Measurements from ENCODE around the gene POC1A.

Gene POC1A

DNA sequence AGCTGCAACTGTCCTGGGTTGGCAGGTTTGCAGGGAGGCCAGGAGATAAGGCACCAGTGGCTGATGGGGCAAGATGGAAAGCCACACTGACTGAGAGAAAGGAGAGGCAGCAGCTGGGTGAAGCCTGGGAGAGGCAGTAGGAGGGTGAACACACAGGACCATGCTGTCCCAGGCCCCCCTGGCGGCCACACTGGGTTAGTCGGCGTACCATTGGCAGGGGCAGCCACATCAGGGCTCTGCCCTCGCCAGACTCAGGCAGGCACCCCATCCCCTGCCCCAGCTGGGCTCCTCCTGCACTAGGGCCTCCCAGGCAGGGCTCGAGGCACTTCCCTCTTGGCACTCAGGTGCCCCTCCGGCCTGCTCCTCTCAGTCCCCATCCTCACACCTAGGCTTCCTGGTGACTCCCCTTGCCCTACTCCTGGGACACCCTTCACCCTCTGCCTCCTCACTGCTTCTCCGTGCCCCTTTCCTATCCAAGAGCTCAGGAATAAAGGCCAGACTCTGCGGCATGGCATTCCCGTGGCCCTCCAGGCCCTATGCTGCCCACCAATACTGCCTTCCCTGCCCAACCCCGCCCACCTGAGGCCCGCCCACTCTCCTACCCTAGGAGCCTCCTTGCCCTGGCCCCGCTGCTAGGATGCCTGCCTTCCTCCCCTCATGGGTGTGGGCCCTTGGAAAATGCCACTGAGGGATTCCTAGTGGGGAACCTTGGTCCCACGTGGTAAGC, 69.1 kb downstream of the POC1A start:
- POLR2A ChIA-PET, result no interaction called here
- no peak for DNase-seq (ENCODE audit: extremely low spot score)
- TF ChIP-seq, protein P1, sequence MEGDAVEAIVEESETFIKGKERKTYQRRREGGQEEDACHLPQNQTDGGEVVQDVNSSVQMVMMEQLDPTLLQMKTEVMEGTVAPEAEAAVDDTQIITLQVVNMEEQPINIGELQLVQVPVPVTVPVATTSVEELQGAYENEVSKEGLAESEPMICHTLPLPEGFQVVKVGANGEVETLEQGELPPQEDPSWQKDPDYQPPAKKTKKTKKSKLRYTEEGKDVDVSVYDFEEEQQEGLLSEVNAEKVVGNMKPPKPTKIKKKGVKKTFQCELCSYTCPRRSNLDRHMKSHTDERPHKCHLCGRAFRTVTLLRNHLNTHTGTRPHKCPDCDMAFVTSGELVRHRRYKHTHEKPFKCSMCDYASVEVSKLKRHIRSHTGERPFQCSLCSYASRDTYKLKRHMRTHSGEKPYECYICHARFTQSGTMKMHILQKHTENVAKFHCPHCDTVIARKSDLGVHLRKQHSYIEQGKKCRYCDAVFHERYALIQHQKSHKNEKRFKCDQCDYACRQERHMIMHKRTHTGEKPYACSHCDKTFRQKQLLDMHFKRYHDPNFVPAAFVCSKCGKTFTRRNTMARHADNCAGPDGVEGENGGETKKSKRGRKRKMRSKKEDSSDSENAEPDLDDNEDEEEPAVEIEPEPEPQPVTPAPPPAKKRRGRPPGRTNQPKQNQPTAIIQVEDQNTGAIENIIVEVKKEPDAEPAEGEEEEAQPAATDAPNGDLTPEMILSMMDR (IDR thresholded peaks at IDR 0.05; ENCODE audit: control extremely low read depth, extremely low read depth, low read depth, missing control alignments), result no peak
- CTCF ChIA-PET, result interaction anchor here (0.9 to 3.7 kb wide), 8 partner anchors 15 to 136 kb away, joined by 3 to 16 read pairs (median 5); no protein-coding TSS in a partner anchor

DNA sequence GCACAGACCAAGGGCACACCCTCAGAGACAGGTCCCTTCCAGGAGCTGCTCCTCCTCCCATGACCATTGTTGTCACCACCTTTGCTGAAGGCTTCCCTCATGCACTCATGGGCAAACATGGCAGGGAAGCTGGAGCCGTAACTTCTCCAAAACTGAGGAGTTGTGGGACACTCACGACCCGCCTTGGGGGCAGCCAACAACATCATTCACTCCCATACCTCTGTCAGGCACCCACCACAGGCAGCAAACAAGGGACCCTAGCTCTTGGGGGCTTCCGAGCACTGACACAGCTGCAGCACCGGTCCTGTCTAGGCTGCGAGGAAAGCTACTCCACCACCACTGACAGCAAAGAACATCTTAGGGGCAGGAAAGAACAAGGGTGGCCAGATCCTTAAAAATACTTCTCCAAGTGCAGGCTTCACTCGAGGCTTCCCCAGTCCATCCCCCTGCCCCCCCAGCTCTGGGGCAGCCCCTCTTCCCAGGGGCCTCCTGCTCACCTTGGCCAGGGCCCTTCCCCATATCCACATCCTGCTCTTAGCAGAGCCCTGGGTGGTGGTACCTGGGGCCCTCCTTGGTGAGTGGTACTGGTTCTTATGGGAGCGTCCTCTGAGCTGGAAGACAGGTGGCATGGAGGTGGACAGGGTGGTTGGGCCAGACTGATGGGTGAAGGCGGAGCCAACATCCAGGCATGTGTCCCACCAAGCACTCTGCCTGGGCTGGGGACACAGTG, 69.8 kb downstream of the POC1A start:
- POLR2A ChIA-PET, result no interaction called here
- CTCF ChIA-PET, result interaction anchor here (1.0 to 3.5 kb wide), 5 partner anchors 31 to 86 kb away, joined by 3 to 16 read pairs (median 6); no protein-coding TSS in a partner anchor
- TF ChIP-seq, protein P1 (IDR thresholded peaks at IDR 0.05; ENCODE audit: control extremely low read depth, extremely low read depth, low read depth, missing control alignments), result no peak
- DNase-seq (ENCODE audit: extremely low spot score), result no peak

DNA sequence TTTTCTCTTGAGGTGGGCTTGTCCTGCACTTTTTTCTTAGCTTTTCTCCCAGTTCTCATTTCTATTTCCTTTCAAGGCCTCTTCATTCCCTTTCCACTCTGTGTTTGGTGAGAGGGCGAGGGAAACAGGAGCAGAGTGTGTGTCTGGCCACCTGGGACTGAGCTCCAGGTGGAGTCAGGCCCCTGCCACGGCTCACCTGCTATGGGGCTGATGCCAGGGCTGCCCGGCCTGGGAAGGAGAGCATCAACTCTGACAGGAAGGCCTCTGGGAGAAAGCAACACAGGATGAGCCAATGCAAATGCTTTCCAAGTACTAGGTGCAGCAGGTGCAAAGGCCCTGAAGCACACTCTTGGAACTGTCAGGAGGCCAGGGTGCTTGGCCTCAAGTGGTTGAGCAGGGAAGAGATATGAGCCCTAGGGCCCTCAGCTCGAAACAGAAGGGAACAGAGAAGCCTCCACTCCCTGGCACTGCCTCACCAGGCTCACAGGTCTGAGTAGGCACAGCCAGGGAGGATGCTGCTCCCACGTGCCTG, 70.6 kb downstream of the POC1A start:
- ChIA-PET POLR2A (no interaction called here), CTCF (interaction anchor here (1.0 to 1.7 kb wide), 2 partner anchors 30 to 39 kb away, joined by 3 to 6 read pairs; no protein-coding TSS in a partner anchor)
- DNase-seq (ENCODE audit: extremely low spot score), result no peak
- TF ChIP-seq, protein P1 (IDR thresholded peaks at IDR 0.05; ENCODE audit: control extremely low read depth, extremely low read depth, low read depth, missing control alignments), result no peak

DNA sequence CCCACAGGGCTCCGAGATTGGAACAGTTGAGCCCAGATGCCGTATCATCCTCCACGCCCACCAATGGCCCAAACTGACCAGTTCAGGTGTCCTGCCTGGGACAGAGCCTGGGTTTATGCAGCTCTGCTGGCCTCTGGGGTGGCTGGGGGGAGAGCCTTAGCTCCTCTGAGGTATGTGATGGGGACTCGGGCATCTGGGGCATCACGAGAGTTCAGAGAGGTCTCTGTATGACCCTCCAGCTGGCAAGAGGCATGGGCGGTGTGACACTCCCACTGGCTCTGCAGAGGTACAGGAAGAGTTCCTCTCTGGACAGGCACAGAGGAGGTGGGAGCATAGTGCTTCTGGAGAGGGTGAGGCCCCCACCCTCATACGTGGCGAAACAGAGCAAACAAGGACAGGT, 71.3 kb downstream of the POC1A start:
- POLR2A ChIA-PET, result no interaction called here
- DNase-seq (ENCODE audit: extremely low spot score), result no peak
- CTCF ChIA-PET, result interaction anchor here (1.7 kb wide), 1 partner anchor 30 kb away, joined by 6 read pairs; no protein-coding TSS in a partner anchor
- TF ChIP-seq, protein P1 (IDR thresholded peaks at IDR 0.05; ENCODE audit: control extremely low read depth, extremely low read depth, low read depth, missing control alignments), result no peak

DNA sequence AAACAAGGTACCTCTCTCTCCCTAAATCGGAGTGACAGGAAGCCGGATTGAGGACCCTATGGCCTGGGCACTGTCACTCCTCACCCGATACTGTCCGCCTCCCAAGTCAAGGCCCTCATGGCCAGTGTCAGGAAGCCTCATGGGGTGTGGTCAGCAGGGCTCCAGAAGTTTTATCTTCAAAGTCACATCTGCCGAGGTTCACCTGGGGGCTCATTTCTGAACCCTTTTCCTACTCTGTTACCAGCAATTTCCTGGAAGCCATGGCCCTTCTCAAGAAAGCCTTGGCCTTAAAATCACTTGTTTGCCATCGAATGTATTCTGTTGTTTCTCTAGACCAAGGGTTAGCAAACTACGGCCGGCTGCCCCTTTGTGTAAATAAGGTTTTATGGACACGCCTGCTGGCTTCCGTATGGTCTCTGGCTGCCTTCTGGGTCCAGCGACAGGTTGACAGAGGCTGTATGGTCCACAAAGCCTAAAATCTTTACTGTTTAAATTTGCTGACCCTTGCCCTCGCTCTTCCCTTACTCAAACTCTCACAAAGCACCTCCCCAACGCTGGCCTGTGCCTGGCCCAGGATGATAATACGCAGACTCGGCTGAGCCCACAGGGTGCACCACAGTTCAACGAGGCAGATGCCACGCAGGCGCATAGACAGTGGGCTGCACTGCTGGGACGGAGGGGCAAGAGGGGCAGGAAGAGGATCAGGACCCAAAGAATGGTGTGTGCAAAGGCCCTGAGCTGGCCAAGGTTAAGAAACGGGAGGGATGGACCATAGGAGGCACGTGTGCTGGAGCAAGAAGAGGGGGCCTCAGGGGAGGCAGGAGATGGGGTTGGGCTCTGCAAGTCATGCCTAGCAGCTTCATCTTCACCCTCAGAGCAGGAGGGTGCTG, 73.1 kb downstream of the POC1A start:
- POLR2A ChIA-PET, result no interaction called here

More for the DNA sequence above, 73.1 kb downstream of the POC1A start:
- TF ChIP-seq, protein P1 (IDR thresholded peaks at IDR 0.05; ENCODE audit: control extremely low read depth, extremely low read depth, low read depth, missing control alignments), result no peak
- no peak for DNase-seq (ENCODE audit: extremely low spot score)
- CTCF ChIA-PET, result no interaction called here
